ENCODE measurements around the gene TOM1L2.

The TOM1L2 gene

DNA sequence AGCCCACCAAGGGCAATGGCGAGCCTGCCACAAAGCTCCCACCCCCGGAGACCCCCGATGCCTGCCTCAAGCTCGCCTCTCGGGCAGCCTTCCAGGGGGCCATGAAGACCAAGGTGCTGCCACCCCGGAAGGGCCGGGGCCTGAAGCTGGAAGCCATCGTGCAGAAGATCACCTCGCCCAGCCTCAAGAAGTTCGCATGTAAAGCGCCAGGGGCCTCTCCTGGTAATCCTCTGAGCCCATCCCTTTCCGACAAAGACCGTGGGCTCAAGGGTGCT is 175.5 kb downstream of the TOM1L2 start:
- no peak for DNase-seq (ENCODE audit: low spot score)
- in situ Hi-C loops (cut with MboI; ENCODE audit: low pct_unique_long_range_greater_than_20kb, low sequenced_read_pairs, unreplicated experiment) = no loop called here
- TF ChIP-seq CTCF (IDR thresholded peaks at IDR 0.05; ENCODE audit: extremely low read depth, insufficient read depth, missing control alignments) = no peak

DNA sequence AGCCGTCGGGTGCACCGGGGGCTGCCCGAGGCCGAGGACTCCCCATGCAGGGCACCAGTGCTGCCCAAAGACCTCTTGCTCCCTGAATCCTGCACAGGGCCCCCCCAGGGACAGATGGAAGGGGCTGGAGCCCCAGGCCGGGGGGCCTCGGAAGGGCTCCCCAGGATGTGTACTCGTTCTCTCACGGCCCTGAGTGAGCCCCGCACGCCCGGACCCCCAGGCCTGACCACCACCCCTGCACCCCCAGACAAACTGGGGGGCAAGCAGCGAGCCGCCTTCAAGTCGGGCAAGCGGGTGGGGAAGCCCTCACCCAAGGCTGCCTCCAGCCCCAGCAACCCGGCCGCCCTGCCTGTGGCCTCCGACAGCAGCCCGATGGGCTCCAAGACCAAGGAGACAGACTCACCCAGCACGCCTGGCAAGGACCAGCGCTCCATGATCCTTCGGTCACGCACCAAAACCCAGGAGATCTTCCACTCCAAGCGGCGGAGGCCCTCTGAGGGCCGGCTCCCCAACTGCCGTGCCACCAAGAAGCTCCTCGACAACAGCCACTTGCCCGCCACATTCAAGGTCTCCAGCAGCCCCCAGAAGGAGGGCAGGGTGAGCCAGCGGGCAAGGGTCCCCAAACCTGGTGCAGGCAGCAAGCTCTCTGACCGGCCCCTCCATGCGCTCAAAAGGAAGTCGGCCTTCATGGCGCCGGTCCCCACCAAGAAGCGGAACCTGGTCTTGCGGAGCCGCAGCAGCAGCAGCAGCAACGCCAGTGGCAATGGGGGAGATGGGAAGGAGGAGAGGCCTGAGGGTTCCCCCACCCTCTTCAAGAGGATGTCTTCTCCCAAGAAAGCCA is 176.0 kb downstream of the TOM1L2 start:
- no peak for TF ChIP-seq CTCF (IDR thresholded peaks at IDR 0.05; ENCODE audit: extremely low read depth, insufficient read depth, missing control alignments)
- no peak for DNase-seq (ENCODE audit: low spot score)
- in situ Hi-C loops (cut with MboI; ENCODE audit: low pct_unique_long_range_greater_than_20kb, low sequenced_read_pairs, unreplicated experiment) = no loop called here

GRCh38 chr17:17795296-17795695 is 176.9 kb downstream of the TOM1L2 start:
- no peak for DNase-seq (ENCODE audit: low spot score)
- in situ Hi-C loops (cut with MboI; ENCODE audit: low pct_unique_long_range_greater_than_20kb, low sequenced_read_pairs, unreplicated experiment) = no loop called here
- TF ChIP-seq CTCF (IDR thresholded peaks at IDR 0.05; ENCODE audit: extremely low read depth, insufficient read depth, missing control alignments) = no peak

GRCh38 chr17:17794382-17794781 is 177.8 kb downstream of the TOM1L2 start:
- no peak for DNase-seq (ENCODE audit: low spot score)
- in situ Hi-C loops (cut with MboI; ENCODE audit: low pct_unique_long_range_greater_than_20kb, low sequenced_read_pairs, unreplicated experiment) = no loop called here
- TF ChIP-seq CTCF (IDR thresholded peaks at IDR 0.05; ENCODE audit: extremely low read depth, insufficient read depth, missing control alignments) = no peak
